GM18873 (cell line): ENCODE data around the gene PCNX2.

Experiments
- ATAC-seq: cut with Tn5 transposase; IDR thresholded peaks from one replicate; pipeline ENCODE4 v1.9.1; 2021; ENCODE audit warnings: mild to moderate bottlenecking, moderate library complexity, moderate number of reproducible peaks; ENCODE audit not compliant: unreplicated experiment, low FRiP score

PCNX2 gene

DNA sequence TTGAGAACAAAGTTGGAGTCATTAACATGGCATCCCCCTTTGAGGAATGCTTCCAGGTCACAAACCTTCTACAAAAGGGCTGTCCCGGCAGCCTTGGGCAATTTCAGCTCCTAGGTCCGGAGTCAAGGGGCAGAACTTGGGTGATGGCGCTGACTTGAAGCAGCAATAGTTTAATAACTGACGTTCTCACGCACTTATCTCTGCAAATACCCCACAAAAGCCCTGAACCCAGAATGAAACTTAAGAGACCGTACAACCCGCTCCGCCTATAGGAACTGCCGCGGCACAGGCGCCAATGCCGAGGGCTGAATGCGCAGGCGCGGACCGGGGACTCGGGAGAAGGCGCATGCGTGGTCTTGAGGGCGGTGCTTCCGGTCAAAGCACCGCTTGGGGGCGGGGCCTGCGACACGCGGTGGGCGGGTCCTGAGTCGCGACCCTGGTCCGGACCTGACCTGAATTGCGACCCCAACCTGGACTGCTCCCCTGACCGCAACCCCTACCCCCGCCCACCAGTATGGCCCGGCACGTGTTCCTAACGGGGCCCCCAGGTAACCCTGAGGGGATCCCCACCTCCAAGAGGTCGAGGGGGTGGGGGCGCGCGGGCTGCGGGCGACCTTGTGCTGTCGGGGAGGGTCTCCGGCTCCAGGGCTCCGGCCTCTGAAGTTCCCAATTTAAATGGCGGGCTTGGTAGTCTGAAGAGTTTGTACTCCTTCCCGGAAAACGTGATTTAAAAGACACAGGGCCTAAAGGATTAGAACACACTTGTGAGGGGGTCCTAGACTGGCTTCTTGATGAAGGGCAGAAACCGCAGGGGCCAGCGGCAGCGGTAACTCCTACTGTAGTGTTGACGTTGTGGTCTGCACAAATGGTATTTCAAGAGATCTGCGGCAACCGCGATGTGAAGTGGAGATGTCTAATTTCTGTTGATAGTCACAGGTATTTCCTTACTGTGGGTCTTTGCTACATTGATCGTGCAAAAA lies 345.0 kb downstream of the PCNX2 start, which contains the start of gene NTPCR:
TSS of gene NTPCR (plus strand) at position 415 of the 980 bp plus-strand sequence. CDS start at position 515, 100 bp downstream.
- ATAC-seq: peak; percentile 82

DNA sequence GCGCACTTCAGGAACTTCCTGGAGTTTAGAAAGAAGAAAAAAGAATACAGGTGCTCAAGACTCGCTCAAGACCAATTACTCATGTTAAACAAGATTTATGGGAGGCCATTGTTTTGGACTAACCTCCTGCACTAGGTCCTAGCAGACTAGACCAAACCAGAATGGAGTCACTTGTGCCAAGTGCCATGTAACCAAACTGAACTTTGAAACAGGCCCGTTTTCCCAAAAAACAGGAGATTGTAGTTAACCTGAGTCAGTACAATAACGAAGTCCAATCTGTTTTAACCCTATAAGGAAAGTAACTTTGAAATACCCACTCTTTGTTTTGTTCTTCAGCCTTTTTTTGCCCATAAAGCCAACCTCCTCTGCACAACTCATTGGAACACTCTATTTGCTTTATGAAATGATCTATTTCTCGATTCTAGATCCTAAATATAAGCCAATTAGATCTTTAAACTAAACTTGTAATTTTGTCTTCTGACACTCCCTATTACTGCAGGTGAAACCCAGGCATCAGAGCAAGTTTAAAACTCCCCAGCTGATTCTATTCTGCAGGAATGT lies 345.8 kb downstream of the PCNX2 start:
- no peak for ATAC-seq

DNA sequence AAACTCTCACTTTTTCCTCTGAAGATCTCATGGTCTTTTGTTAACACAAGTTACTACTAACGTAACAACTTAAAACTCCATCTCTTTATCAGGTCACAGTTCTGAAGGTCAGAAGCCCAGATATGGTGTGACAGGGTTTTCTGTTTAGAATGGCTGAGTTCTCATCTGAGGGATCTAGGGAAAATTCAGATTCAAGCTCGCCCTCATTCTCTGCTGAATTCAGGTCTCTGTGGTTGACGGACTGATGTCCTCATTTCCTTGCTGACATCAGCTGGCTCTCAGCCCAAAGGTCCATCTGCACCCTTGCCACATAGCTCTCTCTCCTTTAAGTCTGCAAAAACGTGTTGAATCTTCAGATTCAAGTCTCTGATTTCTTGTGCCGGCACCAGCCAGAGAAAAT lies 351.2 kb downstream of the PCNX2 start:
- no peak for ATAC-seq

DNA sequence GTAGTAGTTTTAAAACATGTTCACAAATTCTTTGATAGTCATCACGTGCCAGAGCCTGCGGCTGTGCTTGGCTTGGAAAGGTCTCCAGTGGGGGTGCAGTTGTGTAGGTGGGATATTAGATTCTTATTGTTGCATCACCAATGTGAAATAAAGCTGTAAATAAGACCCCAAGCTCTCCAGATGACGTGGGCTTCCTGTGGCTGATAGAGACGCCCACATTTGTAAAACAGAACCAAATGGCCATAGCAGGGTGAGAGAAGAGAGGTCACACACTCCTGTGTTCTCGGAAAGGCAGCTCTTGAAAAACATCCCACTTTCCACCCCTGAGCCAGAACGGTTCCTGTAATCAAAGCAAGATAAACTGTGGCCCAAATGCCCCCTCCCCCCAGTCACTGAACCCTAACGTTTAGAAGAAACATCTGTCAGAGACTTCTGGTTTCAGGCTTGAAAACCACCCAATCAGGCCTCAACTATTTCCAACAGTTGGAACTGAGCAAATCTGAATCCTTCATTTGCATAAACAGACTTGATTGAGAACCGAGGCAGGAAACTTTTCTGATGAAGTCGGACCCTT lies 351.8 kb downstream of the PCNX2 start:
- no peak for ATAC-seq

DNA sequence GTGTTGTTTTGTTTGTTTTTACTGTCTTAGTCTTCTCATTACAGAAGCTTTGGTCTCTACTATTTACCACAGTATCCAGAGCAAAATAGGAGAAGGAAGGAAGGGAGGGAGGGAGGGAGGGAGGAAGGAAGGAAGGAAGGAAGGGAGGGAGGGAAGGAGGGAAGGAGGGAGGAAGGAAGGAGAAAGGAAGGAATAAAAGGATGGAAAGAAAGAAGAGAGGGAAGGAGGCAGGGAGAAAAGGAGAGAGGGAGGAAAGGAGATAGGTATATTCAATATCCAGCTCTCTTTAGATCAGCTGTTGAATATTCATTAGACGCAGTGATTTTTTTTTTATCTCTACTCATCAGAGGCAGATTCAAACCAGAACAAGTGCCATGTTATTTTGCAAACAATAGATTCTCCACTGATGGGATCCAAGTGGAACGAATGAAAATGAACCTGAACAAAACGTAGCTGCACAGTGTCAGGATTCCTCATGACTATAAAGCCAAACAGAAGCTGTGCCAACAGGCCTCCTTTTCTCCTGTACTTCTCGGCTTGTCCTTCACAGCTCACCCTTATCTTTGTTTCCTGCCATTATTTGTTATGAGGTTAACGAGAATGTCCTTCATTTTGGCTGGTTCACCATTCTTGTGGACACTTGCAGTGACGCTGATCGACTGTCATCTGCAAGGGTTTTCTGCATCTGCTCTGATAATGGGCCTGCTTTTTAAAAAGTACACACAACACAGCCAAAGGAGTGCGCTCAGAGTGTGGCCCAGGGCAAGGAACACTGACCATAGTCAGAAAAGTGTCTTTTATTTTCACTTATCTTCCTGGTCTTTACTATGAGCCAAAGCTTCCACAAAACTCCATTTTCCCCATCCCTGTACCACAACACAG lies 352.9 kb downstream of the PCNX2 start:
- no peak for ATAC-seq

DNA sequence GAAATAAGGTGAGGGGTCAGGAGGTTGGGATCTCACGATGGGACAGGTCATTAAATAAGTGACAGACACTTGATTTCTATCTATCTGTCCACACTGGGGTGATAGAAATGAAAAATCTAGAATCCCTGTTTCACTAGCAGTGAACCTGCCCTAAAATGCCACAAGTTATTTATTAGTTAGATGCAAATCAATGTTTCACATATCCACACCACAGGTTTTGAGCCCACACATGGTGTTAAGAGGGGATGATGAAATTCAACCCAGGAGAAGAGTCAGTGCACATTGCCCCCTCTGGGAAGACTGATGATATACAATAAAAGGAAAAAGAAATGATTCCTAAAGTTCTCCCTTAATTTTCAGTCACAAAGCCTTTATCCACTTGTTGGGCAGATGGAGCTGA lies 355.3 kb downstream of the PCNX2 start:
- peak; percentile 57 for ATAC-seq

DNA sequence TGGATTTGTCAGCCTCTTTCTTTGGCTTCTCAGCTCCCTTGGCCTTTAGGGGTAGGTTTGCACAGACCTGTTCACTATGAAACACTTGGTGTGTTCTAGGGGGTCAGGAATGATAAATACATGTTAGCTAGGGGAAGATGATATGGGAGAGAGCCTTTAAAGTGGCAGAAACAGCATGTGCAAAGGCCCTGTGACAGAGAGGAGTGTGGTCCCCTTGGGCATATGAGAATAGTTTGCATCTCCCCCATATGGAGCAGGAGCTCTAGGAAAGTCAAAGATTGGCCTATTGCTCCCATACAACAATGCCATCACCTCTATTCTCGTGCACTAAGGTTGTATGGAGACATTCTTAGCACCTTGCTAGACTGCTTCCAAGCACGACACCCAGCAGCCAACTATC lies 355.8 kb downstream of the PCNX2 start:
- no peak for ATAC-seq

DNA sequence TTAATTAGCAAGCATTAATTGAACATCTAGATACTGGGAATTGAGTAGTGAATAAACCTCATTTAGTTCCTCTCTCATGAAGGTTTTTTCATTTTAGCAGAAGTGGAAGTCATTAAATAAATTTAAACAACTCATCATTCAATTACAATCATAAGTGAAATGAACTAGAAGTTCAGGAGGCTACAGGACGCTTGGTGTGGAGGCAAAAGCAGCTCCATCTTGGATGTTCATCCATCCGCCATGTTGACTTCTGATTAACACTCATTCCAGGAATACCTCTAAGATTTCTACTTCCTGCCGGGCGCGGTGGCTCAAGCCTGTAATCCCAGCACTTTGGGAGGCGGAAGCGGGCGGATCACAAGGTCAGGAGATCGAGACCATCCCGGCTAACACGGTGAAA lies 356.6 kb downstream of the PCNX2 start:
- ATAC-seq: no peak

DNA sequence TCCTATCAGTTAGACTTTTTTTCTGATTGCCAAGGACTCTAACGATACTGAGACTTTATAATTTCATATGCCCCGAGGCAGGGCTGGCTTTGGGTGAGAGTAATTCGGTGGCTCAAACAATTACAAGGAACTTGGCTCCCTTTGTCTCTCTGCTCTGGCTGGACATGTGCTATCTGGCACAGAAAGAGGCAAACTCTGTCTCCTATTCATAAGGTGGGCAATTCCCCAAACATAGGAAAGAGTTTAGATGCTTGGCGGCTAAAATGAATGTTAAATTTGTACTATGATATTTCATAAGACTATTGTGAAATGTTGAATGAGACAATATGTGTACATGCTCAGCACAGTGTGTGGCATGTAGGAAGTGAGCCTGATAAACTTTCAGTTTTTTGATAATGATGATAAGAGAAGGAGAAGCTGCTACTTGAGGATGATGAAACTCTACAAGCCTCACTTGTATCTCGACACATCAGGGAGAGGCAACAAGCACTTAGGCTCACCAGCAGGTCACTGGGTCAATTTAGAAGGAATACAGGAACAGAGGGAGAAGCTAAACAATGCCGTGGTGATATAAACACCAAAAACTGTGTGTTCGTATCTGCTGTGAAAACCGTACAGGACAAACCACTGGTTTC lies 357.7 kb downstream of the PCNX2 start:
- ATAC-seq: no peak

DNA sequence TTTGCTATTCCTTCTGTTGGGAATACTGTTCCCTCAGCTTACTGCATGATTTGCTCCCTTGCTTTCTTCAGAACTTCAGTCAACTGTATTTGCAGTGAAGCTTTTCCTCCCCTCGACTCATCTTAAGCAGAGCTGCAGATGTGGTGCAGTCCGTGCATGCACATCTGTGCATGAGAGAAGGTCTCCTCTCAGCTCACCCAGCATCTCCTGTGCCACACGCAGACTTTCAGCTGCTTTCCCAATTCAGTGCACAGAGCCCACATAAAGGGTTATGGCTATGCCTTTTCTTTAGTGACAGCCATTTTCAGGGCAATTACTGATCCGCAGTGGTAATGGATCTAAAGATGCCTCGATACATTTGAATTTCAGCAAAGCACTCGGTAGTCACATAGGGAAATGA lies 358.6 kb downstream of the PCNX2 start:
- ATAC-seq: no peak
